Esophagus muscularis mucosa (tissue), 4 donors: ENCODE results near the gene CRTAP.

Source experiments
- EP300 ChIP-seq: sonication (generic); formaldehyde crosslinking; IDR thresholded peaks from one replicate; pipeline ENCODE4 v1.6.1; 2017; ENCODE audit warnings: antibody characterized with exemption
- POLR2A ChIP-seq: fragments of 450-650 bp; IDR thresholded peaks from one replicate; pipeline ENCODE4 v1.6.1; 2017; ENCODE audit warnings: antibody characterized with exemption, moderate library complexity, mild to moderate bottlenecking, low read depth
- TF ChIP-seq, protein P1 (sequence below), 3 experiments: fragments of 200-600 bp in 2 of 3; fragments of 450-650 bp in 1 of 3; sonication (generic) in 2 of 3; IDR thresholded peaks; one replicate each; pipeline ENCODE4 v1.5.1; 2017 to 2019; ENCODE audit warnings: antibody characterized with exemption in 3 of 3, mild to moderate bottlenecking in 2 of 3, moderate library complexity in 1 of 3

- TF ChIP-seq, protein P1, sequence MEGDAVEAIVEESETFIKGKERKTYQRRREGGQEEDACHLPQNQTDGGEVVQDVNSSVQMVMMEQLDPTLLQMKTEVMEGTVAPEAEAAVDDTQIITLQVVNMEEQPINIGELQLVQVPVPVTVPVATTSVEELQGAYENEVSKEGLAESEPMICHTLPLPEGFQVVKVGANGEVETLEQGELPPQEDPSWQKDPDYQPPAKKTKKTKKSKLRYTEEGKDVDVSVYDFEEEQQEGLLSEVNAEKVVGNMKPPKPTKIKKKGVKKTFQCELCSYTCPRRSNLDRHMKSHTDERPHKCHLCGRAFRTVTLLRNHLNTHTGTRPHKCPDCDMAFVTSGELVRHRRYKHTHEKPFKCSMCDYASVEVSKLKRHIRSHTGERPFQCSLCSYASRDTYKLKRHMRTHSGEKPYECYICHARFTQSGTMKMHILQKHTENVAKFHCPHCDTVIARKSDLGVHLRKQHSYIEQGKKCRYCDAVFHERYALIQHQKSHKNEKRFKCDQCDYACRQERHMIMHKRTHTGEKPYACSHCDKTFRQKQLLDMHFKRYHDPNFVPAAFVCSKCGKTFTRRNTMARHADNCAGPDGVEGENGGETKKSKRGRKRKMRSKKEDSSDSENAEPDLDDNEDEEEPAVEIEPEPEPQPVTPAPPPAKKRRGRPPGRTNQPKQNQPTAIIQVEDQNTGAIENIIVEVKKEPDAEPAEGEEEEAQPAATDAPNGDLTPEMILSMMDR (IDR thresholded peaks at IDR 0.05), result no peak
- TF ChIP-seq POLR2A (no peak), EP300 (no peak)
These were observed 18.4 kb upstream of the CRTAP start for GRCh38 chr3:33095436-33095835.
